GM18519 (cell line): ENCODE data around the gene MRPL2.

Experiments used
- ATAC-seq: cut with Tn5 transposase; IDR thresholded peaks from one replicate; pipeline ENCODE4 v1.9.1; 2021; ENCODE audit warnings: mild to moderate bottlenecking, moderate library complexity; ENCODE audit not compliant: unreplicated experiment, low FRiP score

The MRPL2 gene

DNA sequence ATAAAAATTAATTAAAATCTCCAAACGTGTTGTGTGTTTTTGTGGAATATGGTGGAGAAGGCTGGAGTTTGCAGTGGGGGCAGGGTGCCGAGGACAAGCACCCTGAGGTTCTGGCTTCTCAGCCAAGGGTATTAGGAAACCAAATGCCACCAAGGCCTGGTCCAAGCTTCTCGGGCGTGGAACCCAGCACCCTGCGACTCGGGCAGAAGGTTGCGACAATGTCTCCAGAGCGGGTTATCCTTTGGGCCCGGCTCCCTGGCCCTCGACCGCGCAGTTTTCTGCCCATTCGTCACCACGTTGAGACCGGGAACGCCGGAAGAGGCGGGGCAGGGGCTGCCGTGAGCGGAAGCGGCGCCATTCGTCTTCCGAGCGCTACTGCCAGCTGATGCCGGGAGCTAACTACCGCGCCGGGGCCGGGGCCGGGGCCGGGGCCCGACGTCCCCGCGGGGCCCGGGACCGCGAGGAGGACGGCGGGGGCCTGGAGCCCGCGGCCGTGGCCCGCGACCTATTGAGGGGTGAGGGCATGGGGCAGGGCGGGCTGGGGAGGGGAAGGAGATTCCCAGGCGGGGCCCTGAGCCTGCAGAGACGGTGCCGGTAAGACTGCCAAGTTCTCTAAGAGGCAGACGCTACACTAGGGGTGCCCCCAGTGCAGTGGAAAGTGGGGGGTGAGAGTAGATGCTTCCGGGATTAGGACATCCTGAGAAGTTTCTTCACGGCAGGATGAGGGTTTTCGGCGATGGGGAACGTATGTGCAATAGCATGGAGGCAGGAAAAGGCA lies 37.8 kb downstream of the MRPL2 start, which contains the start of gene RRP36:
TSS of gene RRP36 (plus strand) at position 354 of the 778 bp plus-strand sequence. CDS start at position 386, 32 bp downstream.
- ATAC-seq: peak; percentile 44

- no peak for ATAC-seq
Measured at GRCh38 chr6:43020847-43021246, 38.4 kb downstream of the MRPL2 start.

DNA sequence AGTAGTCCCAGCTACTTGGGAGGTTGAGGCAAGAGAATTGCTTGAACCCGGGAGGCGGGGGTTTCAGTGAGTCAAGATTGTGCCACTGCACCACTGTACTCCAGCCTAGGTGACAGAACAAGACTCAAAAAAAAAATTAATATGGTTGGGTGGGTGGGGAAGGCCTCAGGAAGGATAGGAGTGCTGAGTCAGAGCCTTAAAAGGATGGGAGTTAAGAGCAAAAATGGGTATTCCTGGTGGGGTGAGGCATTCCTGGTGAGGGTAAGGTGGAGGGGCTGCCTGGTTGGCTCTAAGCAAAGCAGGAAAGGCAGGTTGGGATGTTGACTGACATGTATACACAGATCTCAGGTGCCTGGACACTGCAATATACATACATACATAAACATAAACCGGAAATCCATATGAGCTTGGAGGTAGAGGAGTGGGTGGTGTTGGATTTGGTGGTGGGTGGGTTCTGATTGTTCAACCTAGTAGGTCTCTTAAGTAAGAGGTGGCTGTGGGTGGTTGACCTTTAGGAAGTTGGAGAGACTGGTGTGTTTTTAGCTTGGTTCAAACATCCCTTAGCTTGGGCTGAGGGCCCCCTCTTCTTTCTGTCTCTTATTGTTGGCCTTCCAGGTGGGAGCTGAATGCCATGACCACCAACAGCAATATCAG lies 39.1 kb downstream of the MRPL2 start:
- ATAC-seq: no peak

DNA sequence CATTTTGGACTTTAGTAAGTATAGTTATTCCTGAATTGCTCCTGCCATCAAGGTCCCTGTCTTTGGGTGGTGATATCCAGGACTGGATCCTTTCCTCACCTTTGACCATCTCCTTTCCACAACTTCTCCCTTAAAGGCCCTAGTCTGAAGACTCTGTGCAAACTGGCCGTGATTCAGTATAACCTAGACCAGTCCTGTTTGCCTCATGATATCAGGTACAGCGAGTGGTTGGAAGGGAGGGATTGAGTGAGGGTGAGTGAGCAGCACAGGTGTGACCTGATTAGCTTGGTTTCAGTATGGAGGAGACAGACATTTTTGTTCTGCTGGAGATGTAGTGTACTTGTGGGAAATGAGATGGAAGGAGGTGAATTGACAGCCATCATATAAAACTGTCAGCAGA lies 40.1 kb downstream of the MRPL2 start:
- ATAC-seq: no peak

DNA sequence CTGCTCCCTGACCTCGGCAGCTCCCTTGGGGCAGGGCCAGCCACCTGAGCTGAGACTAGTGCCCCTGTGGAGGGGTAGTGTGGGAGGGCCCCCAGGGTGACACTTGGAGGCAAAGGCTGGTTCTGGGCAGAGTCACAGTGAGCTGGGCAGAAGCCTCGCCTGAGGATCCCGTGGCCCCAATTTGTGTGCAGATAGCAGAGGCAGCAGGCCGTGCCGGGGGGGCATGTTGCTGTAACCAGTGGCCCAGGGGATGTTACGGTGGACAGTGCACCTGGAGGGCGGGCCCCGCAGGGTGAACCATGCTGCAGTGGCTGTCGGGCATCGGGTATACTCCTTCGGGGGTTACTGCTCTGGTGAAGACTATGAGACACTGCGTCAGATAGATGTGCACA lies 42.3 kb downstream of the MRPL2 start:
- ATAC-seq: no peak

DNA sequence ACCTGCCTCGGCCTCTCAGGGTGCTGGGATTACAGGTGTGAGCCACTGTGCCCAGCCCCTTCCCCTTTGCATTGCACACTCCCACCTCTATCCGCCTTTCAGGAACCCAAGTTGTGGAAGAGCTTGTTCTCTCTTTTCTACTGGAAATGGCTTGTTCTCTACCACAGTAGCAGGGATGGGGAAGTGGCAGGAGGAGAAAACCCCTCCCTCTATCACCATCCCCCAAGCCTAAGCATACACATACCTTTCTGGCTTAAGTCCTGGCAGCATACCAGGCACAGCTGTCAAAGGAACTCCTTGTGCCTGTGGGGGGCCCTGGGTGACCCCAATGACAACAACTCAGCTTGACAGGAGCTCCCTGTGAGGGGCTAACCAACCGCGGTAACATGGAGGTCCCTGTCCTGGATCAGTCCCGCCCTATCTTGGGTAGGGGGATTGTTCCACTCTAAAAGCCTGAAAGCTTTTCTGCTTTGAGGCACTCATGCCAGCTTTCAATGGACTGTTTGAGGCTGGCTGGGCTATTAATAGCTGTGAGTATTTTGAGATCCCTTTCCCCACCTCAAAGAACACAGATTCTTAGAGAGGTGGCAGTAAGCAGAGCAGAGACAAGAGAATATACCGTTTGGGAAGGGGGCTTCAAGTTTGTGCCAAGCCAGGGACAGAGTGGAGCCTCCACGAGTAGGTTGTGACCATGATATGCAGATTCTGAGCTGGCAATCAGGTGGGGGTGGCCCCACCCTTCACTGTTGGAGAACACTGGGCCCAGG lies 42.9 kb downstream of the MRPL2 start:
- ATAC-seq: no peak

- no peak for ATAC-seq
Measured at GRCh38 chr6:43014434-43014909, 44.8 kb downstream of the MRPL2 start.

- ATAC-seq: peak; percentile 82
Measured at GRCh38 chr6:43013843-43014433, 45.3 kb downstream of the MRPL2 start, which contains the start of the genes KLHDC3 and MEA1. Gene KLHDC3, plus strand, starts transcription at chr6:43014249. Its CDS starts 2,944 bp downstream, at chr6:43017193. Gene MEA1, minus strand, starts transcription at chr6:43013946. Its CDS starts 133 bp downstream, at chr6:43013813.

- ATAC-seq: no peak
Measured at GRCh38 chr6:43013097-43013842, 46.0 kb downstream of the MRPL2 start.

- ATAC-seq: no peak
Measured at GRCh38 chr6:43012364-43012763, 46.9 kb downstream of the MRPL2 start.

DNA sequence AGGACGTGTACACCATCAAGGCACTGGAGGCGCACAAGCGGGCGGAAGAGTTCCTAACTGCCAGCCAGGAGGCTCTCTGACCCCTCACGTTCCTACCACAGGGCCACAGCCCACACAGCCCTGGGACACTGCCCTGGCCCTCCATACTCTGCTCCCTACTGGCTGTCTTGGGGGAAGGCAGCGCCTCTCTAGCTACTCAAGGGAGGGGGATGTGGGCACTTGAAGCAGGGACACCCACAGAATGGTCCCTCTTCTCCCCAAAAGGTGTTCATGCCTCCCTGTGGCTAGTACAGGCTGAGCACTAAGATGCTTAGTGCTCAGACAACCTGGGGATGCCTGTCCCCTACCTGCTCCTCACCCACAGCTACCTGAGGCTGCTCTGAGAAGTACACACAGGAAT lies 48.0 kb downstream of the MRPL2 start:
- no peak for ATAC-seq

DNA sequence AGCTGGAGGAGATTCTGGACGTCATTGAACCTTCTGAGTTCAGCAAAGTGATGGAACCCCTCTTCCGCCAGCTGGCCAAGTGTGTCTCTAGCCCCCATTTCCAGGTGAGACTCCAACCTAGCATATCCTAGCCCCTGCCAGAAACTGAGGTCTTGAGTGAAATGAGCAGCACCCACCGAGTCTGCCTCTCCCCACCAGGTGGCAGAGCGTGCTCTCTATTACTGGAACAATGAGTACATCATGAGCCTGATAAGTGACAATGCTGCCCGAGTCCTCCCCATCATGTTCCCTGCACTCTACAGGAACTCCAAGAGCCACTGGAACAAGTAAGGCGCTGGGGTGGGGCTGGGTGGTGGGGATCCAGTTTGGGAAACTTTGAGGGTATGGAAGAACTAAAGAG lies 50.1 kb downstream of the MRPL2 start:
- no peak for ATAC-seq

GRCh38 chr6:43007126-43007525 lies 52.1 kb downstream of the MRPL2 start:
- no peak for ATAC-seq

DNA sequence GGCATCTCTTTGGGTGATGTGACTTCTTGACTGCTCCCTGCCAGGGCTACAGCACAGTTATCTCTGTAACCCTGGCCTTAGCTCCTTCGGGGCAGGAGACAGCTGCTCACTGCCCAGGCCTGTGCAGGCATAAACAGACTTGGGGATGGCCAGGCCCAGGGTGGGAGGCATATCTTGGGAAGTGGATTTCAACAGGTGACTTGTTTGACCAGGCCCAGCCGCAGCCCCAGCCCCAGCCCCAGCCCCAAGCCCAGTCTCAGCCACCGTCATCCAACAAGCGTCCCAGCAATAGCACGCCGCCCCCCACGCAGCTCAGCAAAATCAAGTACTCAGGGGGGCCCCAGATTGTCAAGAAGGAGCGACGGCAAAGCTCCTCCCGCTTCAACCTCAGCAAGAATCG lies 53.0 kb downstream of the MRPL2 start:
- no peak for ATAC-seq

GRCh38 chr6:43005844-43006243 lies 53.4 kb downstream of the MRPL2 start:
- ATAC-seq: no peak
